A673 (cell line): ENCODE data around the gene APOC1.

Experiments used
- CTCF ChIP-seq: fragments of 300-800, 200-600 bp; sonication (generic); conservative IDR thresholded peaks from 2 replicates; pipeline ENCODE4 v1.5.1; 2017; ENCODE audit warnings: low read depth, mild to moderate bottlenecking, antibody characterized with exemption, low read length, moderate library complexity, mixed read lengths
- EZH2 ChIP-seq: fragments of 200-600 bp; sonication (generic); IDR thresholded peaks from 2 replicates; pipeline ENCODE4 v1.6.1; 2017; ENCODE audit warnings: borderline replicate concordance, low read depth, mild to moderate bottlenecking, mixed read lengths, antibody characterized with exemption, low read length; ENCODE audit not compliant: poor library complexity, severe bottlenecking

GRCh38 chr19:44869733-44870470, 44.5 kb upstream of the APOC1 start:
- TF ChIP-seq CTCF (no peak), EZH2 (no peak)
